ENCODE measurements around the gene HSPD1.

Gene HSPD1

DNA sequence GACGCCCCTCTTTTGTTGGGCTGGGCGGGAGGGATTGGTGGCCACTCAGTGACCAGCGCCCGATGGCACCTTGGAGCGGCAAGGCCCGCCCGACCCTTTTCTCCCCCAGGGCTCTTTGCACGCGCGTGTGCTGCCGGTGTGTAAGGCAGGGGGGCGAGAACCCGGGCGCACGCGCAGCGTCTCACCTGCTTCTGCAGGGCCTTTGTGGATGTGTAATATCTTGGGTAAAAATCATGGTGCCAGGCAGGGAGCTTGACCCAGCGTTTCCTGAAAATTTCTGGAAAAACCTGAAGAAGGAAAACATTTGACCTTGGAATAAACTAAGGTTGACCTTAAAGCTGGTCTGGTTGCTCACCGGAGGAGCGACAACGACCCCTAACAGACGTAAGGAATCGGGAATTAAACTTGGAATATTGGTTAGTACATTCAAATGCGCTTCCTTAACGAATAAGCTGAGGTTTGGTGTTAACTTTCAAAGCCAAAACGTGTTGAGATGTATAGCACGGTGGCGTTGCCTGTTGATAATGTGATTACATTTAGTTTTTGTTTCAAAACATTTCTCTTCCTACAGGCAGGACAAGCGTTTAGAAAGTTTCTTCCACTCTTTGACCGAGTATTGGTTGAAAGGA is 977 bp upstream of the HSPD1 start:
- TF ChIP-seq EP300 (IDR thresholded peaks at IDR 0.05; ENCODE audit: borderline replicate concordance) (no peak), ZBTB7A (IDR thresholded peaks at IDR 0.05; ENCODE audit: low read depth) (no peak), CEBPB (IDR thresholded peaks at IDR 0.05) (no peak), FOXM1 (IDR thresholded peaks at IDR 0.05; ENCODE audit: borderline replicate concordance, low read depth) (no peak), TAF1 (IDR thresholded peaks at IDR 0.05; ENCODE audit: low read depth) (no peak), NFIC (IDR thresholded peaks at IDR 0.05) (no peak), EGR1 (IDR thresholded peaks at IDR 0.05) (no peak), TCF12 (IDR thresholded peaks at IDR 0.05; ENCODE audit: low read depth) (no peak), CREB1 (IDR thresholded peaks at IDR 0.05; ENCODE audit: low read depth) (no peak), TEAD4 (IDR thresholded peaks at IDR 0.05) (no peak), YY1 (IDR thresholded peaks at IDR 0.05; ENCODE audit: low read depth) (no peak), RAD21 (IDR thresholded peaks at IDR 0.05; ENCODE audit: low read depth) (no peak)
- TF ChIP-seq, protein P1, sequence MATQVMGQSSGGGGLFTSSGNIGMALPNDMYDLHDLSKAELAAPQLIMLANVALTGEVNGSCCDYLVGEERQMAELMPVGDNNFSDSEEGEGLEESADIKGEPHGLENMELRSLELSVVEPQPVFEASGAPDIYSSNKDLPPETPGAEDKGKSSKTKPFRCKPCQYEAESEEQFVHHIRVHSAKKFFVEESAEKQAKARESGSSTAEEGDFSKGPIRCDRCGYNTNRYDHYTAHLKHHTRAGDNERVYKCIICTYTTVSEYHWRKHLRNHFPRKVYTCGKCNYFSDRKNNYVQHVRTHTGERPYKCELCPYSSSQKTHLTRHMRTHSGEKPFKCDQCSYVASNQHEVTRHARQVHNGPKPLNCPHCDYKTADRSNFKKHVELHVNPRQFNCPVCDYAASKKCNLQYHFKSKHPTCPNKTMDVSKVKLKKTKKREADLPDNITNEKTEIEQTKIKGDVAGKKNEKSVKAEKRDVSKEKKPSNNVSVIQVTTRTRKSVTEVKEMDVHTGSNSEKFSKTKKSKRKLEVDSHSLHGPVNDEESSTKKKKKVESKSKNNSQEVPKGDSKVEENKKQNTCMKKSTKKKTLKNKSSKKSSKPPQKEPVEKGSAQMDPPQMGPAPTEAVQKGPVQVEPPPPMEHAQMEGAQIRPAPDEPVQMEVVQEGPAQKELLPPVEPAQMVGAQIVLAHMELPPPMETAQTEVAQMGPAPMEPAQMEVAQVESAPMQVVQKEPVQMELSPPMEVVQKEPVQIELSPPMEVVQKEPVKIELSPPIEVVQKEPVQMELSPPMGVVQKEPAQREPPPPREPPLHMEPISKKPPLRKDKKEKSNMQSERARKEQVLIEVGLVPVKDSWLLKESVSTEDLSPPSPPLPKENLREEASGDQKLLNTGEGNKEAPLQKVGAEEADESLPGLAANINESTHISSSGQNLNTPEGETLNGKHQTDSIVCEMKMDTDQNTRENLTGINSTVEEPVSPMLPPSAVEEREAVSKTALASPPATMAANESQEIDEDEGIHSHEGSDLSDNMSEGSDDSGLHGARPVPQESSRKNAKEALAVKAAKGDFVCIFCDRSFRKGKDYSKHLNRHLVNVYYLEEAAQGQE (IDR thresholded peaks at IDR 0.05; ENCODE audit: low read depth): no peak
- TF ChIP-seq, protein P2, sequence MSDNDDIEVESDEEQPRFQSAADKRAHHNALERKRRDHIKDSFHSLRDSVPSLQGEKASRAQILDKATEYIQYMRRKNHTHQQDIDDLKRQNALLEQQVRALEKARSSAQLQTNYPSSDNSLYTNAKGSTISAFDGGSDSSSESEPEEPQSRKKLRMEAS (IDR thresholded peaks at IDR 0.05): no peak
- TF ChIP-seq, protein P3, sequence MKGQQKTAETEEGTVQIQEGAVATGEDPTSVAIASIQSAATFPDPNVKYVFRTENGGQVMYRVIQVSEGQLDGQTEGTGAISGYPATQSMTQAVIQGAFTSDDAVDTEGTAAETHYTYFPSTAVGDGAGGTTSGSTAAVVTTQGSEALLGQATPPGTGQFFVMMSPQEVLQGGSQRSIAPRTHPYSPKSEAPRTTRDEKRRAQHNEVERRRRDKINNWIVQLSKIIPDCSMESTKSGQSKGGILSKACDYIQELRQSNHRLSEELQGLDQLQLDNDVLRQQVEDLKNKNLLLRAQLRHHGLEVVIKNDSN (IDR thresholded peaks at IDR 0.05): no peak

DNA sequence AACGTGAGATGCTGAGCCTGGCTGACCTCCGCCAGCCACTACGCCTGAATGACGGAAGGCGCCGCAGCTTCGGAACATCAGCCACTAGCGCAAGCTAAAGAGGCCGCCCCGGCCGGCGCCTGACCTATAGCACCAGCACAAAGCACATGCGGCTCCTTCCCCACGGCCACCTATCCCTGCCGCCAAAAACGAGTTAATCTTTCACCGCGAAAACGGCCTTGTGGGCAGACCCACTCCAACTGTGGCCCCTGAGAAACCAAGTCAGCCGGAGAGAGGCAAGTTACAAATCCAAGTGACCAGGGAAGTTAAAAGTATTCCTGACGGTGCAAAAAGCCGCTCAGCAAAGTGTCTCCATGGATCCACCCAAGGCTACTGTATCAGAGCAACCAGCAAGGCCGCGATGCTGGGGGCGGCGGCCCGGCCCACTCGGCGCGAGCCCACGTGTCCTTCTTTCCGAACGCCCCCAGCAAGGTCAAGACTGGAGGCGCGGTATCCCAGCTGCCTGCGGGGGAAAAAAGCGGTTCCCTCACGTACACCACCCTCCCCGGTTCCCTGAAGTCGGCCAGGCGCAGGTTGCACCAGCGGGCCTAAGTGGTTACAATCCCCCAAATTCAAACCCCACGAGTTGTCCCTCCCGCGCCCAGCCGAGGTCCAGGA is 575 bp downstream of the HSPD1 start:
- TF ChIP-seq EP300 (IDR thresholded peaks at IDR 0.05; ENCODE audit: borderline replicate concordance): no peak
- TF ChIP-seq, protein P3 (IDR thresholded peaks at IDR 0.05): peak; percentile 42; the same call in 1 of the 2 replicates

DNA sequence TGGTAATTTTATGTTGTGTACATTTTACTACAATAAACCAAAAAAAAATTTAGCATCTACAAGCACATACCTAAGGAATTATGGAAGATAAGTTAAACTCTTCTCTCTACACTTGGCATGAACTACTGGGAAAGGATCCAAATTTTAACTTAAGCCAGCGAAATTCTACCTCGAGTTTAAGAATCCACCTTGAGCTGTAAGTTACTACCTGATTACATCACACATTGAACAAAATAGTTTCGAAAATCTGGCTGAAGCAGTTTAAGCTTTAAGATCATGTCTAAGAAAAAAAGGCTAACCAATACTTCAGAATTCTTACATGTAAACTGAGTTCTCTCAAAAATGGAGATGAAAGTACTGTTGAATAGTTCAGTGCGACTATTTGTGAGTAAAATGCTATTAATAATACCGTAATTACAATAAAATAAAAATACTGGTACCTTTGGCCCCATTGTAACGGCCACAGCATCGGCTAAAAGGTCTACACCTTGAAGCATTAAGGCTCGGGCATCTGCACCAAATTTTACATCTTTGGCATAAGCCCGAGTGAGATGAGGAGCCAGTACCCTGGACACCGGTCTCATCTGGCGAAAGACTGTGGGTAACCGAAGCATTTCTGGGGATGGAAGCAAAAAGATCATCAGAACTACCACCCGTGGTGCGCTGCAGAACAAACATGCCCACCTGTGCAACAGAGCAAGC is 1.3 kb downstream of the HSPD1 start:
- TF ChIP-seq CEBPB (IDR thresholded peaks at IDR 0.05): no peak
- no peak for TF ChIP-seq ZBTB7A (IDR thresholded peaks at IDR 0.05; ENCODE audit: low read depth)
- TF ChIP-seq FOXM1 (IDR thresholded peaks at IDR 0.05; ENCODE audit: borderline replicate concordance, low read depth): no peak
- TF ChIP-seq, protein P3 (IDR thresholded peaks at IDR 0.05): no peak
- no peak for TF ChIP-seq EP300 (IDR thresholded peaks at IDR 0.05; ENCODE audit: borderline replicate concordance)
- no peak for TF ChIP-seq EGR1 (IDR thresholded peaks at IDR 0.05)
- TF ChIP-seq TEAD4 (IDR thresholded peaks at IDR 0.05): no peak

DNA sequence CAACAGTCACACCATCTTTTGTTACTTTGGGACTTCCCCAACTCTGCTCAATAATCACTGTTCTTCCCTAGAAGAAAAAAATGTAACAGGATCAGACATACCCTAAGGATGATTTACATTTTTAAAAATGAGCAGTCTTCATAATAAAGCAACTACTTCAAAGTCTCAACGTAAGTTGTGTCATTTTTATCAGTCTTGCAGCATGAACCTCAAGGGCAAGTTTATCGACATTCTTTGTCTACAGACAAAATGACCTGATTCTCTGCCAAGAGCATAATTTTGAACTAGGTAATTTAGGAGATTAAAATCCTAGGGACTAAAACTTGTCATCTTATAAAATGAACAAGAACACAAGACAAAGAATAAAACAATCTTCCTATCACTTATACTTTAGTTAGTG is 2.3 kb downstream of the HSPD1 start:
- TF ChIP-seq CEBPB (IDR thresholded peaks at IDR 0.05): no peak

DNA sequence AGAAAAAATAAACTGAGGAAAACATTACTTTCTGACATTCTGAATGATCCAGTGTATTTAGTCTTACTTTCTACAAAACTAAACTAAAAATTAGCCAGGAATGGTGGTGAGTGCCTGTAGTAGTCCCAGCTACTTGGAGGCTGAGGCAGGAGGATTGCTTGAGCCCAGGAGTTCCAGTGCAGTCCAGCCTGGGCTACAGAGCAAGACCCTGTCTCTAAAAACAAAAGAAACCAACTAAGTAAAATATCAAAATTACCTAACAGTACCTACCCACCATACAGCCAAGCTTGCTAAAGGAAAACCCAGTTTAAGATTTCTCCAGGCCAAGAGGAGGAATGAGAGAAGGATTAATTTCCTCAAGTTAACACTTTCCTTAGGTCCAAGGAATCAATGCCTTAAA is 2.9 kb downstream of the HSPD1 start:
- TF ChIP-seq NFIC (IDR thresholded peaks at IDR 0.05) (no peak), CREB1 (IDR thresholded peaks at IDR 0.05; ENCODE audit: low read depth) (no peak), TEAD4 (IDR thresholded peaks at IDR 0.05) (no peak), YY1 (IDR thresholded peaks at IDR 0.05; ENCODE audit: low read depth) (no peak), ZBTB7A (IDR thresholded peaks at IDR 0.05; ENCODE audit: low read depth) (no peak), EP300 (IDR thresholded peaks at IDR 0.05; ENCODE audit: borderline replicate concordance) (no peak), EGR1 (IDR thresholded peaks at IDR 0.05) (no peak), TCF12 (IDR thresholded peaks at IDR 0.05; ENCODE audit: low read depth) (no peak), RAD21 (IDR thresholded peaks at IDR 0.05; ENCODE audit: low read depth) (no peak), CEBPB (IDR thresholded peaks at IDR 0.05) (no peak), FOXM1 (IDR thresholded peaks at IDR 0.05; ENCODE audit: borderline replicate concordance, low read depth) (no peak), TAF1 (IDR thresholded peaks at IDR 0.05; ENCODE audit: low read depth) (no peak)
- TF ChIP-seq, protein P1 (IDR thresholded peaks at IDR 0.05; ENCODE audit: low read depth): no peak
- TF ChIP-seq, protein P3 (IDR thresholded peaks at IDR 0.05): no peak
- TF ChIP-seq, protein P2 (IDR thresholded peaks at IDR 0.05): no peak

Measured in Ishikawa (cell line).